HG03575 (cell line): ENCODE data around the gene NDUFV2.
"Not testable (repeated sequence)": the region's sequence is repeated elsewhere in the genome, so short reads cannot be mapped to it uniquely, and the experiment has no call there.

Experiments used
- ATAC-seq: cut with Tn5 transposase; IDR thresholded peaks from one replicate; pipeline ENCODE4 v1.9.1; 2021; ENCODE audit not compliant: unreplicated experiment, insufficient number of reproducible peaks, low FRiP score; ENCODE audit errors: extremely low read depth

NDUFV2 gene

DNA sequence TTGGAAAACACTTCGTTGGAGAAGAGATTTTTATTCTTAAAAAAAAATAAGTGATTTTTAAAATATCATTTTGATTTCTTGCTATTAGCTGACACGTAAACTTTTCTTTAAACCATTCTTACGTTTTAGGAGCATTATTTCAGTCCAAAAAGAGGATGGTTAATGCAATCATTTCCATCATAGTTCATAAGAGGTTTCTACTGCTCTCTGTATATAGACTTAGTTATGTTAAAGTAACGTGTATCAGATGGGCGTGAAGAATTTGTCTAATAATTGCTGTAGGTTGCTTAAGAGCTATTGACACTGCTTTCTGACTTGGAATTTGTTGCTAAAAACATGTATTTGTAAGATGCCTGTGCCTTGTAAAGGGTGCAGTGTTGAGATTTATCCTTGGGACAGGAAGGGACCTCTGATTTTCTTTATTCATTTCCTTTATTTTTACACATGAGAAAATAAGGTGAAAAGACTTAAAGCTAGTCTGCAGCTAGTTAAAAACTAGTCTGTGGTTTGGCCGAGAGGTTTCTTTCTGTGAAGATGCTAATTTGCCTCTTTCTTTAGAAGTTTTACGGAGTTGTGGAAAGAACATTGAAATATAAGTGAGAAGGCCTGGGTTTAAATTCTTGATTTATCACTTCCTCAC, 37.0 kb downstream of the NDUFV2 start:
- no peak for ATAC-seq

DNA sequence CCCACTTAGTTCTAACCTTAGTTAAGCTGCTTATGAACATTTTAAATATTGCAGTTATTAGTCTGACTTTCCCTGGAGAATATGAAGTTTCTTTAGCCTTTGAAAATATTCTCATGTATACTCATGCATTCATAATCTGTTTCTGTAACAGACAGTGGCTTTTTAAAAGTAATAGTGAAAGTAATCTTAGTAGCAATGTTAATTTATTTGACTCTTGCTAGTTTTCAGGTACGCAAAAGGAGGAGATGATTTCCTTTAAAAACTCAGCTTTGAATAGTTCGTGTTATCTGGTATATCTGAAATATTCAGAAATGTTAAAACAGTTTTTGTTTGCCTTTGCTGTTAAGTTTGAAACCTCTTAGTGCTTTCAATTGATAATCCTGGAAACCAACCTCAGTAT, 37.9 kb downstream of the NDUFV2 start:
- ATAC-seq = no peak

GRCh38 chr18:9140984-9141383, 38.5 kb downstream of the NDUFV2 start:
- no peak for ATAC-seq

- no peak for ATAC-seq
These were observed 43.7 kb downstream of the NDUFV2 start for GRCh38 chr18:9146224-9146623.

GRCh38 chr18:9147440-9148202, 45.1 kb downstream of the NDUFV2 start:
- no peak for ATAC-seq

DNA sequence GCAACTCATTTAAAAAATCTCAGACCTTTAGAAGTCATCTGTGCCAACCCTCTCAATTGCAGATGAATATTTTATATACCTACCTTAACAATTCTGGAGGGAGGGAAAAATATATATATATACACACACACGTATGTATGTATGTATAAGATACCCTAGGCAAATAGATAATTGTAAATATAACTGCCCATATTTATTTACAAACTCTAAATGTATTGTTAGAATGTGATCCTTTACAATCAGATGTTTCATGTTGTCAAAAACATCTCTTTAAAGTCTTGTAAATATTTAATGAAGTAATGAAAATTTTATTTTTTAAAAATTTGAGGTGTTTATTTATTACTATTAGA, 45.7 kb downstream of the NDUFV2 start:
- no peak for ATAC-seq

- no peak for ATAC-seq
These were observed 47.6 kb downstream of the NDUFV2 start for GRCh38 chr18:9150121-9150520.

DNA sequence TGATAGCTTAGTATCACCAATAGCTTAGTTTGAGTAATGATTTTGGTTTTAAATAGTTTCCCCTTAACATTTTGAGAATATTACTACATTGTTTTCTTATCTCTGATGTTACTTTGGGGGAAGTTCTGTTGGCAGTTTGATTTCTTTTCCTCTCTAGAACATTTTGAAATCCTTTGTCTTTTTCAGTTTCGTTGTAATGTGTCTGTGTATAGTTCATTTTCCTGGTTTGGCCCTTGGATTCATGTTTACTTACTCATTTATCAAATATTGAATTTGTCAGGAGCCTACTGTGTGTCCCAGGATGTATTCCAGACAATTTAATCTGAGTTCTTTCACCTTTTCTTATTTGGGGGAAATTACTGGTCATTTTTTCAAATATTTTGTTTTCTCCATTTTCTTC, 50.8 kb downstream of the NDUFV2 start:
- no peak for ATAC-seq

- ATAC-seq = no peak
These were observed 54.2 kb downstream of the NDUFV2 start for GRCh38 chr18:9156604-9157249.

DNA sequence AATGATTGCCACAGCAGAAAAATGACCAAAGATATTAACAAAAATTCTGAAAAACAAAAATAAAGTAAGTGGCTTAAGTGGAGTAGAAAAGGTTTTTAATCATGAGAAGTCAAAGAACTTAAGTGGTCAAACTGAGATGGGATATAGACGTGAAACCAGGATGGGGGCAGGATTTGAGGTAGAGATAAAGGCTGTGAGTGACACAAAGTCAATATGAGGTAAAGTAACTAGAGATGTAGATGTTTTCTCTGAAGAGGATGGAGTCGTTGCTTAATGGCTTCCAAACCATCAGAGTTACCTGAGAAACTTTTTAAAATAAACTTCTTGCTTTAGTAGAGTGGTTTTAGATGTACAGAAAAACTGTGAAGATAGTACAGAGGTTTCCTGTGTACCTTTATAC, 55.3 kb downstream of the NDUFV2 start:
- ATAC-seq = no peak

DNA sequence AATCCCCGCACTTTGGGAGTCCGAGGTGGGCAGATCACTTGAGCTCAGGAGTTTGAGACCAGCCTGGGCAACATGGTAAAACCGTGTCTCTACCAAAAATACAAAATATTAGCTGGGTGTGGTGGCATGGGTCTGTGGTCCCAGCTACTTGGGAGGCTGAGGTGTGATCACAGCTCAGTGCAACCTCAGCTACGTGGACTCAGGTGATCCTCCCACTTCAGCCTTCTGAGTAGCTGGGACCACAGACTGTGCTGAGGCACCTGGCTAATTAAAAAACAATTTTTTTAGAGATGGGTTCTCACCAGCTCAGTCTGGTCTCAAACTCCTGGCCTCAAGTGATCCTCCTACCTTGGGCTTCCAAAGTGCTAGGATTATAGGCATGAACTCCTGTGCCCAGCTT, 57.5 kb downstream of the NDUFV2 start:
- ATAC-seq = no peak

DNA sequence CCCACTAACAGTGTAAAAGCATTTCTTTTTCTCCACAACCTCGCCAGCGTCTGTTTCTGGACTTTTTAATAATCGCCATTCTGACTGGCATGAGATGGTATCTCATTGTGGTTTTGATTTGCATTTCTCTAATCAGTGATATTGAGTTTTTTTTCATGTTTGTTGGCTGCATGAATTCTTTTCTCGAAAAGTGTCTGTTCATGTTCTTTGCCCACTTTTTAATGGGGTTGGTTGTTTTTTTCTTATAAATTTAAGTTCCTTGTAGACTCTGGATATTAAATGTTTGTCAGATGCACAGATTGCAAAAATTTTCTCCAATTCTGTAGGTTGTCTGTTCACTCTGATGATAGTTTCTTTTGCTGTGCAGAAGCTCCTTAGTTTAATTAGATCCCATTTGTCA, 60.2 kb downstream of the NDUFV2 start:
- not testable (repeated sequence) for ATAC-seq

GRCh38 chr18:9164149-9164548, 61.6 kb downstream of the NDUFV2 start:
- ATAC-seq = not testable (repeated sequence)

GRCh38 chr18:9165883-9166282, 63.4 kb downstream of the NDUFV2 start:
- not testable (repeated sequence) for ATAC-seq

- not testable (repeated sequence) for ATAC-seq
These were observed 67.0 kb downstream of the NDUFV2 start for GRCh38 chr18:9169515-9169914.

DNA sequence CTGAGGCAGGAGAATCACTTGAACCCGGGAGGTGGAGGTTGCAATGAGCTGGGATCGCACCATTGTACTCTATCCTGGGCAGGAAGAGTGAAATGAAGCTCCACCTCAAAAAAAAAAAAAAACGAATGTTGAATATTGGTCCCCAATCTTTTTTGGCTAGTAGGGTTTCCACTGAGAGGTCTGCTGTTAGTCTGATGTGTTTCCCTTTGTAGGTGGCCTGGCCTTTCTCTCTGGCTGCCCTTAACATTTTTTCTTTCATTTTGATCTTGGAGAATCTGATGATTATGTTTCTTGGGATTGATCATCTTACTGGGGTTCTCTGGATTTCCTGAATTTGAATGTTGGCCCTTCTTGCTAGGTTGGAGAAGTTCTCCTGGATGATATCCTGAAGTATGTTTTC, 69.4 kb downstream of the NDUFV2 start:
- not testable (repeated sequence) for ATAC-seq

DNA sequence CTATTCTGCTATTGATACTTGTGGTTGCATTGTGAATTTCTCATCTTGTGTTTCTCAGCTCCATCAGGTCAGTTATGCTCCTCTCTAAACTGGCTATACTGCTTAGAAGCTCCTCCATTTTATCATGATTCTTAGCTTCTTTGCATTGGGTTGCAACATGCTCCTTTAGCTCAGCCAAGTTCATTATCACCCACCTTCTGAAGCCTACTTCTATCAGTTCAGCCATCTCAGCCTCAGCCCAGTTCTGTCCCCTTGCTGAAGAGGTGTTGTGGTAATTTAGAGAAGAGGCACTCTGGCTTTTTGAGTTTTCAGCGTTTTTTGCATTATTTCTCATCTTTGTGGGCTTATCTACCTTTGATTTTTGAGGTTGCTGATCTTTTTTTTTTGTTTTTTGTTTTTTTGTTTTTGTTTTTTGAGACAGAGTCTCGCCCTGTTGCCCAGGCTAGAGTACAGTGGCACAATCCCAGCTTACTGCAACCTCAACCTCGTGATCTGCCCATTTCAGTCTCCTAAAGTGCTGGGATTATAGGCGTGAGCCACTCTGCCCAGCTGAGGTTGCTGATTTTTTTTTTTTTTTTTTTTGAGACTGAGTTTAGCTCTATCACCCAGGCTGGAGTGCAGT, 70.1 kb downstream of the NDUFV2 start:
- ATAC-seq = no peak

DNA sequence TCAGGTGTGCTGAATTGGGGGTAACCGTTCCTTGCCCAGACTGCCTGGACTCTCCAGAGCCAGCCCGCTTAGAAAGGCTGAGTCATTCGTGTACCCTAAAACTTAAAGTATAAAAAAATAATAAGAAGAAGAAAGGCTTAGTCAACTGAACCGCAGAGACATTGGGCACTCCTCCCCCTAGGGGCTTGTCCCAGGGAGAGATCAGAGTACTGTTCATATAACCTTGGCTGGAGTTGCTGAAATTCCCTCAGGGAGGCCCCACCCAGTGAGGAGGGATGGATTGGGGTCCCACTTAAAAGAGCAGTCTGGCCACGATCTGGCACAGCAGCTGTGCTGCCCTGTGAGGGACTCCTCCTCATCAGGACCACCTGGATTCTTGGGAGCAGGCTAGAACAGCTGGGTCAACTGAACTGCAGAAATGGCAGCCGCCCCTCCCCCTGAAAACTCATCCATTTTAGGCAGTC, 71.3 kb downstream of the NDUFV2 start:
- ATAC-seq = no peak

DNA sequence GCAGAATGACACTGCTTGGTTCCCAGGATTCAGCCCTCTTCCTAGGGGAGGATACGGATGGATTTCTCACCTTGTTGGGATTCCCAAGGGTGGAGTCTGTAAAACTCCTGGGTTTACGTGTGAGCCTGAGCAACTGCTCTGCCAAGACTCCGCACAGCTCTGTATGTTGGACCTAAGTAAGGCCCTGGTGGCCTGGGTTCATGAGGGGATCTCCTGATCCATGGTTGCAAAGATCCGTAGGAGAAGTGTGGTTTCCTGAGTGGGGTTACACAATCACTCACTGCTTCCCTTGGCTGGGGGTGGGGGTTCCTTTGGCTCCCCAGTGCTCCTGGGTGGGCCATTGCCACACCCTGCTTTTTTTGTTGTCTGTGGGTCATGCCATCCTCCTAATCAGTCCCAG, 71.8 kb downstream of the NDUFV2 start:
- no peak for ATAC-seq

DNA sequence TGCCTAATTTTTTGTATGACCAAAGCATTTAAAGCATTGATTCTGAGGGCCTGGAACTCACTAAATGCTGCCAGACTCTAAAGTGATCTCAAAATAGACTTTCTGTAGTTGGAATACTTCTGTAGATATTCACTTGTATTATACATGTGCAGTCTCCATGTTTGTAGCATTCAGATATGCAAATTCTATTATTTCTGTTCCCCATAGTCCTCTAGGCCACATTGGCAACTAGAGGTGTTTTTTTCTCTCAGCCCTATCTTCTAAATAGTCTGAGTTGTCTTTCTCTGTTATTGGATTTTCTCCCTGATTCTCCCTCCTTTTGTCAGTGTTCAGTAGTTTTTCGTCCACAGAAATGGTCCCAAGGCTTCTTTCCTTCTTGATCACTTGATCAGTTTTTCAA, 72.6 kb downstream of the NDUFV2 start:
- no peak for ATAC-seq
